Panc1 (cell line): ENCODE data around the gene CNTN4. TPM values are rescaled to one million over a fixed set of nuclear protein-coding genes. Genes with fewer than 3 reads are reported as not detected.

ENCODE experiments used
- ATAC-seq: fragments of 200-7000 bp; cut with Tn5 transposase; 2 replicates; pipeline ENCODE4 v1.9.1; 2020; ENCODE audit warnings: mild to moderate bottlenecking, moderate library complexity
- BruUV-seq: library from RNA; stranded (reverse); fragments of 400-500 nt; replicated peaks from 2 replicates; lab custom pipeline; 2021; lab: Mats Ljungman, UMichigan
- CTCF ChIA-PET: fragments of 300-600 bp; sonication (Branson Sonifier 250); formaldehyde crosslinking; loops from one replicate; lab custom pipeline; 2022; ENCODE audit warnings: antibody characterized with exemption; lab: Charles Lee
- POLR2A ChIA-PET: fragments of 300-600 bp; sonication (Branson Sonifier 250); formaldehyde crosslinking; loops from one replicate; lab custom pipeline; 2022; ENCODE audit warnings: antibody characterized with exemption; lab: Charles Lee
- DNase-seq: peaks from one replicate; pipeline ENCODE4 v3.0.0-alpha.2; 2010; ENCODE audit warnings: low read depth, low spot score
- H3K27ac ChIP-seq: 2 replicates; pipeline ENCODE4 v1.5.1; 2011; ENCODE audit warnings: mild to moderate bottlenecking, low read length, inconsistent platforms
- H3K27me3 ChIP-seq: fragments of 200-500 bp; sonication (Bioruptor generic); 2 replicates; pipeline ENCODE4 v1.6.0; 2014; ENCODE audit warnings: low read length, inconsistent platforms; ENCODE audit not compliant: control insufficient read depth, insufficient read depth
- H3K36me3 ChIP-seq: fragments of 200-500 bp; sonication (Bioruptor generic); 2 replicates; pipeline ENCODE4 v1.5.1; 2014; ENCODE audit warnings: inconsistent platforms, mild to moderate bottlenecking, low read length, moderate library complexity; ENCODE audit not compliant: control insufficient read depth, insufficient read depth
- H3K4me1 ChIP-seq: 2 replicates; pipeline ENCODE4 v1.5.1; 2011; ENCODE audit warnings: inconsistent platforms, mild to moderate bottlenecking, low read length, moderate library complexity; ENCODE audit not compliant: control insufficient read depth, insufficient read depth
- H3K4me3 ChIP-seq, 2 experiments: 2 replicates each; pipeline ENCODE4 v1.5.1; 2011 to 2012; ENCODE audit warnings: low read depth in 2 of 2, low read length in 2 of 2, mild to moderate bottlenecking in 2 of 2, inconsistent platforms in 1 of 2, moderate library complexity in 1 of 2
- H3K9me3 ChIP-seq: fragments of 200-500 bp; sonication (Bioruptor generic); 2 replicates; pipeline ENCODE4 v1.5.1; 2014; ENCODE audit warnings: low read depth, mild to moderate bottlenecking, inconsistent platforms, low read length, moderate library complexity; ENCODE audit not compliant: control insufficient read depth, insufficient read depth
- POLR2AphosphoS5 ChIP-seq: IDR thresholded peaks from 2 replicates; pipeline ENCODE4 v1.6.1; 2012; ENCODE audit warnings: mild to moderate bottlenecking, low read depth, low read length, moderate library complexity
- SIN3A ChIP-seq: IDR thresholded peaks from 2 replicates; pipeline ENCODE4 v1.6.1; 2012; ENCODE audit warnings: low read depth, mild to moderate bottlenecking, low read length, moderate library complexity, borderline replicate concordance; ENCODE audit not compliant: insufficient read depth
- TCF7L2 ChIP-seq: IDR thresholded peaks from 2 replicates; pipeline ENCODE4 v1.6.1; 2011; ENCODE audit warnings: mild to moderate bottlenecking, low read depth, low read length, inconsistent platforms
- in situ Hi-C: cut with HindIII; loops from 2 replicates; pipeline ENCODE4 v1.10.0; 2016; ENCODE audit warnings: low sequenced_read_pairs, low pct_unique_long_range_greater_than_20kb
- intact Hi-C: fragments of 100-400 bp; cut with micrococcal nuclease; formaldehyde crosslinking; loops from one replicate; pipeline ENCODE4 v1.10.0; 2022; ENCODE audit not compliant: unreplicated experiment
- total RNA-seq: library from RNA; stranded (reverse); gene quantifications from one replicate; pipeline ENCODE4 v1.2.1, GENCODE V29; 2021; ENCODE audit not compliant: unreplicated experiment
- TF ChIP-seq, protein P1 (sequence below): fragments of 450-650 bp; IDR thresholded peaks from 2 replicates; pipeline ENCODE4 v1.5.1; 2017; ENCODE audit warnings: mild to moderate bottlenecking
- TF ChIP-seq, protein P2 (sequence below), 2 experiments: IDR thresholded peaks; 2 replicates each; pipeline ENCODE4 v1.6.1; 2011 to 2012; ENCODE audit warnings: low read depth in 2 of 2, control low read depth in 1 of 2, low read length in 1 of 2, mild to moderate bottlenecking in 1 of 2, moderate library complexity in 1 of 2; ENCODE audit not compliant: insufficient read depth in 1 of 2

Gene CNTN4
- total RNA-seq, 1 experiment from 2014 or later, result not detected

DNA sequence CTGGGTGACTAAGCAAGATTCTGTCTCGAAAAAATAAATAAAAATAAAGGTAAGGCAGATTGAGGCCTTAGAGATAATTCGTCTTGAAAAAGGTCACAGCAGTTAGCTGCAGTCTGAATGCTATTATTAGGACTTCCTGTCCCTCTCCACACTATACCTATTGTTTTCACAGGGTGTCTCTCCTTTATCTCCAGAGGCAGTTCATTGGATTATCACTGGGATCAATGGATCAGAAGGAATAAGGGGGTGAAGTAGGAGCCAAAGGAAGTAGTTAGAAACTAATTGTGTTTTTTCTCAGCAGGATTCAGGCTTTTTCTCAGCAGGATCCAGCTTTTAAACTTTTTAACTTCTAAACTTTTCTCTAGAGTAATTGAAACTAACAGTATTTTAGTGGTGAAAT is 684.6 kb downstream of the CNTN4 start:
- intact Hi-C loops (no loop called here), in situ Hi-C loops (no loop called here)
- Histone ChIP-seq H3K36me3 (no peaks in the 10 kb centered on the region), H3K27ac (no peak overlapping the region), H3K4me1 (no peaks in the 10 kb centered on the region), H3K27me3 (no peaks in the 10 kb centered on the region), H3K9me3 (no peaks in the 10 kb centered on the region), H3K4me3 (no peak overlapping the region)
- CTCF ChIA-PET, result no interaction called here
- no TSS peak for BruUV-seq
- no peak for DNase-seq
- ATAC-seq, result no peak
- POLR2A ChIA-PET, result no interaction called here
- no peak for TF ChIP-seq POLR2AphosphoS5
- TF ChIP-seq TCF7L2, result no peak
- TF ChIP-seq, protein P1, sequence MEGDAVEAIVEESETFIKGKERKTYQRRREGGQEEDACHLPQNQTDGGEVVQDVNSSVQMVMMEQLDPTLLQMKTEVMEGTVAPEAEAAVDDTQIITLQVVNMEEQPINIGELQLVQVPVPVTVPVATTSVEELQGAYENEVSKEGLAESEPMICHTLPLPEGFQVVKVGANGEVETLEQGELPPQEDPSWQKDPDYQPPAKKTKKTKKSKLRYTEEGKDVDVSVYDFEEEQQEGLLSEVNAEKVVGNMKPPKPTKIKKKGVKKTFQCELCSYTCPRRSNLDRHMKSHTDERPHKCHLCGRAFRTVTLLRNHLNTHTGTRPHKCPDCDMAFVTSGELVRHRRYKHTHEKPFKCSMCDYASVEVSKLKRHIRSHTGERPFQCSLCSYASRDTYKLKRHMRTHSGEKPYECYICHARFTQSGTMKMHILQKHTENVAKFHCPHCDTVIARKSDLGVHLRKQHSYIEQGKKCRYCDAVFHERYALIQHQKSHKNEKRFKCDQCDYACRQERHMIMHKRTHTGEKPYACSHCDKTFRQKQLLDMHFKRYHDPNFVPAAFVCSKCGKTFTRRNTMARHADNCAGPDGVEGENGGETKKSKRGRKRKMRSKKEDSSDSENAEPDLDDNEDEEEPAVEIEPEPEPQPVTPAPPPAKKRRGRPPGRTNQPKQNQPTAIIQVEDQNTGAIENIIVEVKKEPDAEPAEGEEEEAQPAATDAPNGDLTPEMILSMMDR, result no peak
- no peak for TF ChIP-seq SIN3A
- TF ChIP-seq, protein P2, sequence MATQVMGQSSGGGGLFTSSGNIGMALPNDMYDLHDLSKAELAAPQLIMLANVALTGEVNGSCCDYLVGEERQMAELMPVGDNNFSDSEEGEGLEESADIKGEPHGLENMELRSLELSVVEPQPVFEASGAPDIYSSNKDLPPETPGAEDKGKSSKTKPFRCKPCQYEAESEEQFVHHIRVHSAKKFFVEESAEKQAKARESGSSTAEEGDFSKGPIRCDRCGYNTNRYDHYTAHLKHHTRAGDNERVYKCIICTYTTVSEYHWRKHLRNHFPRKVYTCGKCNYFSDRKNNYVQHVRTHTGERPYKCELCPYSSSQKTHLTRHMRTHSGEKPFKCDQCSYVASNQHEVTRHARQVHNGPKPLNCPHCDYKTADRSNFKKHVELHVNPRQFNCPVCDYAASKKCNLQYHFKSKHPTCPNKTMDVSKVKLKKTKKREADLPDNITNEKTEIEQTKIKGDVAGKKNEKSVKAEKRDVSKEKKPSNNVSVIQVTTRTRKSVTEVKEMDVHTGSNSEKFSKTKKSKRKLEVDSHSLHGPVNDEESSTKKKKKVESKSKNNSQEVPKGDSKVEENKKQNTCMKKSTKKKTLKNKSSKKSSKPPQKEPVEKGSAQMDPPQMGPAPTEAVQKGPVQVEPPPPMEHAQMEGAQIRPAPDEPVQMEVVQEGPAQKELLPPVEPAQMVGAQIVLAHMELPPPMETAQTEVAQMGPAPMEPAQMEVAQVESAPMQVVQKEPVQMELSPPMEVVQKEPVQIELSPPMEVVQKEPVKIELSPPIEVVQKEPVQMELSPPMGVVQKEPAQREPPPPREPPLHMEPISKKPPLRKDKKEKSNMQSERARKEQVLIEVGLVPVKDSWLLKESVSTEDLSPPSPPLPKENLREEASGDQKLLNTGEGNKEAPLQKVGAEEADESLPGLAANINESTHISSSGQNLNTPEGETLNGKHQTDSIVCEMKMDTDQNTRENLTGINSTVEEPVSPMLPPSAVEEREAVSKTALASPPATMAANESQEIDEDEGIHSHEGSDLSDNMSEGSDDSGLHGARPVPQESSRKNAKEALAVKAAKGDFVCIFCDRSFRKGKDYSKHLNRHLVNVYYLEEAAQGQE (IDR thresholded peaks at IDR 0.05; ENCODE audit: insufficient read depth in 1 of 2, low read depth in 2 of 2, low read length in 1 of 2), result no peak

DNA sequence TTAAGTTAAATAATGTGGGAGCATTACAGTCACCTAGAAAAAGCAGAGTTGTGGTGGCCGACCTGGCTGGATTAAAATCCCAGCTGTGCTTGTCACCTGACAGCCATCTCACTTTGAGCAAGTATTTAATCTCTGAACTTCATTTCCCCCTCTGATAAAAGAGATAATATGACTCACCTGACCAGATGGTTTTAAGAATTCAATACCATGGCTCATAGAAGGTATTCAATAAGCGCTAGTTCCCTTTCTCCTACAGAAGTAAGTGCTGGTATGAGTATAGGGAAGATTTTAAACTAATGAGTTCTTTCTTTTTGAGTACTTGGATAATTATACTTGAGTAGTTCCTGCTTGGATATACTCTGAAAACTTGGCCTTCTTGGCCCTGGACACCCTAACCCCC is 686.0 kb downstream of the CNTN4 start:
- H3K27me3 ChIP-seq, result no peaks in the 10 kb centered on the region
- DNase-seq, result no peak
- ChIA-PET POLR2A (no interaction called here), CTCF (no interaction called here)
- H3K36me3 ChIP-seq, result no peaks in the 10 kb centered on the region
- no TSS peak for BruUV-seq
- no peak for ATAC-seq
- TF ChIP-seq, protein P1, result no peak
- no peak for TF ChIP-seq SIN3A
- TF ChIP-seq, protein P2 (IDR thresholded peaks at IDR 0.05; ENCODE audit: insufficient read depth in 1 of 2, low read depth in 2 of 2, low read length in 1 of 2), result no peak
- TF ChIP-seq TCF7L2, result no peak
- H3K4me3 ChIP-seq, result no peak overlapping the region
- no peaks in the 10 kb centered on the region for H3K4me1 ChIP-seq
- intact Hi-C loops, result no loop called here
- H3K27ac ChIP-seq, result no peak overlapping the region
- in situ Hi-C loops, result no loop called here
- H3K9me3 ChIP-seq, result no peaks in the 10 kb centered on the region
